KG1 (cell line): Measurements from ENCODE around the gene HTR1B.

ENCODE experiments used
- DNase-seq: peaks from one replicate; lab custom pipeline; 2025; lab: John Stamatoyannopoulos, UW

HTR1B gene

DNA sequence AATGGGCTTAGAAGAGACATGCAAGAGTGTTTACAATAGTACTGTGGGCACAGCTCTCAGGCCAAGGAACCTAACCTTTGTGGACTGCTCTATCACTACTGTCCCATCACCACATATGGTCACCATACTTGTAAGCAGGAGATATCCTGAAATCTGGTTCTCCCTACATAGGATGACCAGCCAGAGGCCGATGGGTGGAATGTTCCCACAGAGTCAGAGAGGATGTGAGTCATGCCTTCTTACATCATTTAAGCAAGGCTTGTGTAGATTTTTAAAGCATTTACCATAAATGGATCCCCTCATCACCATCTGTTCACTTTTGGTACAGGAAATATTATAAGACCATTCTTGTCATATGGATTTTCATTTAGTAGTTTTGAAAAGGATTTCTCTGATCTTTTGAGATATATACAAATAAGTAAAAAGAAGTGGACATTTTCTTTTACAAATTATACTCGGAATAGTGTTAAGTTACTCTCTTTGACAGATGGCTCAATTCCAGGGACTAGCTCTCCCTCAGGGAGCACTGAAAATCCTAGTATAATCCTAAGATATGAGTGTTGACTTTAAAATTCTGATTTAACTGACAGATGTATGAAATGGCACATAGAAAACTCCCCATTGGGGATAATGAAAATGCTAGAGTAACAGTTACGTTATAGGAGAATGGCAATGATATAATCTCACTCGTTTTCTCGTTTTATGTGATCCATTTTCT, 6.6 kb downstream of the HTR1B start:
- DNase-seq = no peak

- DNase-seq = no peak
Observed at GRCh38 chr6:77455271-77455670, 8.0 kb downstream of the HTR1B start.

DNA sequence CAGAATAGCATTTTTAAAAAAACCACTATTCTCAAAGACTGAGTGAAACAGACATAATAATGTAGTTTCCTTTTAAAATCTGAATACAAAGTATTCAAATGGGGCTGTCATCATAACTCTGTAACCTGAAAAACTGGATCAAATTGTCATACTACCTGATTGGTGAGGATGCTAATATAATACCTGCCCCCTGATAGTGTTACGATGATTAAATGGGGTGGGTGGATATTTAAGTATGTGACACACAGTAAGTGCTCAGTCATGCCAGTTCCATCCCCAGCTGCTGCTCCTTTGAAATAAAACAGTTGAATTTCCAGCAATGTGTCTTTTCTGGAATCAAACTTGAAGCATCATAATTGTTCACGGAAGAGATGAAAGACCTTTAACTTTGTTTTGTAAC, 8.9 kb downstream of the HTR1B start:
- DNase-seq = no peak

- no peak for DNase-seq
Observed at GRCh38 chr6:77451466-77451865, 11.8 kb downstream of the HTR1B start.

DNA sequence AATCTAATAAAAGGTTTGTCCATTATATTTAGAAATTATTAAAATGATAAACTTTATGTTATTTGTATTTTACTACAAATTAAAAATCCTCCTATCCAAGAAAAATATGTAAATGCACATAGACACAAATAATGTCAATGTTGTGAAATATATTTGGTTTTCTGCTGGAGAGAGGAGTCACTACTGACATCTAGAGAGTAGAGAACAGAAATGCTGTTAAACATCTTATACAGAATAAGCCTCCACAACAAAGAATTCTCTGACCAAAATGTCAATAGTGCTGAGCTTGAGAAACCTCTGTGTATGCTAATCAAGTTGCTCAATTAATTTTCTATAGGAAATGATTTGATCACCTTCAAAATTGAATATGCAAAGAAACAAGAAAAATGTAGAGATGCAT, 12.4 kb downstream of the HTR1B start:
- DNase-seq = no peak

DNA sequence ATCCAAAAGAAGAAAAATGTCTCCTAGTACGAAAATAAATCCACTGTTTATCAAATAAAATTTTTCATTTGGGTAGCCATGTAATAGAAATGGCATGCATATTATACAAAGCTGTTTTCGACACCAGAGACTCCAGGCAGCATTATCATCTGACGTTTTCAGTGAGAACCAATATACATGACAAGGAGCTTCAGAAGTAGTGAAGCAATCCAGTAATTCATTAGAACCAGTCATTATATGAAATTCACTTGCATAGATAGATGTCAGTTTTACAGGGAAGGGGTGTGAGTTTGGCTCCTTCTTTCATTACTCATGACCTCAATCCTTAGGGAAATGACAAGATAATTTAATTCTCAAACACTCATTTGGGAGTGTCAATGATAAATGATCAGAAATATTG, 14.7 kb downstream of the HTR1B start:
- DNase-seq = no peak

GRCh38 chr6:77447254-77447653, 16.0 kb downstream of the HTR1B start:
- DNase-seq = no peak

- no peak for DNase-seq
Observed at GRCh38 chr6:77446249-77446648, 17.0 kb downstream of the HTR1B start.

- DNase-seq = no peak
Observed at GRCh38 chr6:77445214-77445613, 18.1 kb downstream of the HTR1B start.

GRCh38 chr6:77440206-77440976, 22.9 kb downstream of the HTR1B start:
- DNase-seq = no peak

- DNase-seq = no peak
Observed at GRCh38 chr6:77433888-77434287, 29.4 kb downstream of the HTR1B start.

- no peak for DNase-seq
Observed at GRCh38 chr6:77430504-77430903, 32.8 kb downstream of the HTR1B start.

DNA sequence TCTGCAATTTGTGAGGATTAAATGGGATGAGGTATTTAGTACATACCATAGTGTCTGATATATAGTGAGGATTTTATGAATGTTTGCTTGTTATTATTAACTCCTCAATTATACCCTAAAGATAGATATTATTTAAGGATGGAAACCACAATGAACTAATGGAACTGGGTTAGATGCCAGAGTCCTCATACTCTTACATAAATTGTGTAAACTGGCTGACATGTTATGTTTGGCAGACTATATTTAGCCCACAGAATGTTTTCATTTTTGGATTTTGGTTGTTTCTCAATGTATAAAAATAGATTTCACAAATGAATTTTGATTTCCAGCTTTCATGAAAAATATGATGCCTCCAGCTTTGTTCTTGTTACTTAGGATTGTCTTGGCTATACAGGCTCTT, 37.6 kb downstream of the HTR1B start:
- no peak for DNase-seq

DNA sequence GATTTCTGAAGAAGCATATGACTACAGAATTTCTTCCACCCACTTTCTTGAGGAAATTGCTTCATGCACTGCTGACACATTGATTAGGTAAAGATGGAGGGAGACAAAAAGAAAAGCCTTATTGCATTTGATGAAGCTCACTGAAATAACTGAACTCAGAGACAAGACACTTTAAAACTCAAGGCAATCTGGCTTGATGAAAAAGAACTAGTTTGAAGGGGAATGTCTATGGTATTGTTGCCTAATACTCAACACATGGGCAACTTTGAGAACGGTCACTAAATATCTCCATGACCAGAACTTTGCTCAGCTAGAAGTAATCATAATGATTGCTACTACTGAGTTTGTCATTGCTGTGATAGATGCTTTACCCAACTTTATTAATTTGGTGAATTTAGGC, 38.1 kb downstream of the HTR1B start:
- no peak for DNase-seq

GRCh38 chr6:77424761-77425160, 38.5 kb downstream of the HTR1B start:
- DNase-seq = no peak

DNA sequence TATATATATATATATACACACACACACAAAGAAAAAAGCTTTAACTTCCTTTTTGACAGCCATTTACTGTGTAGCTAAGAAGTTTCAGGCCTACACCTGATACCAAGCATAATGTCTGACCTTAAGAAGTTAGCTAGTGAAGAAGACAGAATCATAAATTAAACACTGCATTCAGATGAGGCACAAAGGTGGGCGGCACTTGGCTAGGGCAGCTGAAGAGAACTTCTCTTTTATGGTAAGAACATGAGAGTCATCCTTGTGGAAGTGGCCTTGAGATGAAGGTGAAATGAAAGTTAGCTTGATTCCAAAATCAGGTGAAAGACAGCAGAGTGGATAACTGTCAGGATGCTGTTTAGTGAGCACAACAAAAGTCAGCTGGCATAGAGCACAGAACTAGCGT, 46.5 kb downstream of the HTR1B start:
- DNase-seq = no peak

DNA sequence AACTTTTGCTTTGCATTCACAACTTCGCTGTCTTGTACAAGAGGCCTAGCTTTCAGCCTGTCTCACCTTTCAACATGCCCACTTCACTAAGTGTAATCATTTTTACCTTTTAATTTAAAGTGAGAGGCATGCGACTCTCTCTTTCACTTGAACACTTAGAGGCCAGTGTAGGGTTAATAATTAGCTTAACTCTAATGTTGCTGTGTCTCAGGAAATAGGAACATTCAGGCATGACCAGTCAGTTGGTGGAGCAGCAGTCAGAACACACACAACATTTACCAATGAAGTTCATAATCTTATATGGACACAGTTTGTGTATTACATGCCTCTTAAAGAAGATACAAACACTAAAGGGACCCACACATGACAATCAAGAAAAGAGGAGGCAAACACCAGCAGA, 47.6 kb downstream of the HTR1B start:
- no peak for DNase-seq
